ENCODE measurements around the gene SLC6A5.

The SLC6A5 gene

DNA sequence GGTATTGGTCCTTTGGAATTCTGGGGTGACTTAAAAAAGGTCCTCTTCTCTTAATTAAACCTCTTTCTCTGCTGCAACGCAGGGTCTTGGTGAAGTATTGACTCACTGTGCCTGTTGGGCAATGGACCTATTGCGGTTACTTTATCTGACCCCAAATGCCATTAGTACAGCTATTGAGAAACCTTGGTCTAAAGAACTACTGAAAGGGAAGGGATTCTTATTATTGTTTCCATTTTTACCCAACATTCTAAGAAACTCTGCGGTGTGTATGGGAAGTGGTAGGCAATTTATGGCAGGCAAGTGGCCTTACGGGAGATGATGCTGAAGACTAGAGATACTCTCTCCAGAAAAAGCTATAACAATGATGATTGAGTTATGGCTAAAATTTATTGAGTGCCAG lies 12.5 kb downstream of the SLC6A5 start:
- TF ChIP-seq, protein P1, sequence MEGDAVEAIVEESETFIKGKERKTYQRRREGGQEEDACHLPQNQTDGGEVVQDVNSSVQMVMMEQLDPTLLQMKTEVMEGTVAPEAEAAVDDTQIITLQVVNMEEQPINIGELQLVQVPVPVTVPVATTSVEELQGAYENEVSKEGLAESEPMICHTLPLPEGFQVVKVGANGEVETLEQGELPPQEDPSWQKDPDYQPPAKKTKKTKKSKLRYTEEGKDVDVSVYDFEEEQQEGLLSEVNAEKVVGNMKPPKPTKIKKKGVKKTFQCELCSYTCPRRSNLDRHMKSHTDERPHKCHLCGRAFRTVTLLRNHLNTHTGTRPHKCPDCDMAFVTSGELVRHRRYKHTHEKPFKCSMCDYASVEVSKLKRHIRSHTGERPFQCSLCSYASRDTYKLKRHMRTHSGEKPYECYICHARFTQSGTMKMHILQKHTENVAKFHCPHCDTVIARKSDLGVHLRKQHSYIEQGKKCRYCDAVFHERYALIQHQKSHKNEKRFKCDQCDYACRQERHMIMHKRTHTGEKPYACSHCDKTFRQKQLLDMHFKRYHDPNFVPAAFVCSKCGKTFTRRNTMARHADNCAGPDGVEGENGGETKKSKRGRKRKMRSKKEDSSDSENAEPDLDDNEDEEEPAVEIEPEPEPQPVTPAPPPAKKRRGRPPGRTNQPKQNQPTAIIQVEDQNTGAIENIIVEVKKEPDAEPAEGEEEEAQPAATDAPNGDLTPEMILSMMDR (IDR thresholded peaks at IDR 0.05; ENCODE audit: low read depth, low read length) = no peak
- no peak overlapping the region for H3K4me3 ChIP-seq (ENCODE audit: low read depth, low read length)

DNA sequence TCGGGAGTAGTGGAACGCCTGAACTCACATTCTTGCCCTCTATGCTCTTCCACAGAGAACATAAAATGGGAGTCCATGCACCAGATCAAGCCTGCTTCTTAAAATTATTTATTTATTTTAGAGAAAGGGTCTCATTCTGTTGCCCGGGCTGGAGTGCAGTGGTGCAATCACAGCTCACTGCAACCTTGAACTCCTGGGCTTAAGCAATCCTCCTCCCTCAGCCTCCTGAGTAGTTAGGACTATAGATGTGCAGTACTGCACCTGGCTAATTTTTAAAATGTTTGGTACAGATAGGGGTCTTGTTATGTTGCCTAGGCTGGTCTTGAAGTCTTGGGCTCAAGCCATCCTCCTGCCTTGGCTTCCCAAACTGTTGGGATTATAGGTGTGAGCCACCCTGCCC lies 13.0 kb downstream of the SLC6A5 start:
- no peak overlapping the region for H3K4me3 ChIP-seq (ENCODE audit: low read depth, low read length)
- TF ChIP-seq, protein P1 (IDR thresholded peaks at IDR 0.05; ENCODE audit: low read depth, low read length) = no peak

DNA sequence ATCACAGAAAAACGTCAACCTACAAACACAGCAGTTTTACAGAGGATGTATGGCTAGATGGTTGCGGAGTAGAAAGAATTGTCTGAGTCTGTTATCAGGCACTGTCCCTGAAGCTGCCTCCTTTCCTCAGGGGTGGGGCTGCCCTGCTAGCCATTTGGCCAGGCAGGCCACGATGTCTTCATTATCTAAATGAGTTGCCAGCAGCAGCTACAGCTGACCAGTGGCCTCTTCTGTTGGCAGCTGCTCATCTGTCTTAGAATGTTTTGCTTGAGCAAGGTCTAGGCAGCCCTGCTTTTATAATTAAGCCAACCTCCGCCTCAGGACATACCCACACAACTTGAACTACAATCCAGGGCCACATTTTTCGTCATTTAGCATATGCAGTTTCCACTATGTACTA lies 17.5 kb downstream of the SLC6A5 start:
- no peak overlapping the region for H3K4me3 ChIP-seq (ENCODE audit: low read depth, low read length)
- TF ChIP-seq, protein P1 (IDR thresholded peaks at IDR 0.05; ENCODE audit: low read depth, low read length) = no peak

DNA sequence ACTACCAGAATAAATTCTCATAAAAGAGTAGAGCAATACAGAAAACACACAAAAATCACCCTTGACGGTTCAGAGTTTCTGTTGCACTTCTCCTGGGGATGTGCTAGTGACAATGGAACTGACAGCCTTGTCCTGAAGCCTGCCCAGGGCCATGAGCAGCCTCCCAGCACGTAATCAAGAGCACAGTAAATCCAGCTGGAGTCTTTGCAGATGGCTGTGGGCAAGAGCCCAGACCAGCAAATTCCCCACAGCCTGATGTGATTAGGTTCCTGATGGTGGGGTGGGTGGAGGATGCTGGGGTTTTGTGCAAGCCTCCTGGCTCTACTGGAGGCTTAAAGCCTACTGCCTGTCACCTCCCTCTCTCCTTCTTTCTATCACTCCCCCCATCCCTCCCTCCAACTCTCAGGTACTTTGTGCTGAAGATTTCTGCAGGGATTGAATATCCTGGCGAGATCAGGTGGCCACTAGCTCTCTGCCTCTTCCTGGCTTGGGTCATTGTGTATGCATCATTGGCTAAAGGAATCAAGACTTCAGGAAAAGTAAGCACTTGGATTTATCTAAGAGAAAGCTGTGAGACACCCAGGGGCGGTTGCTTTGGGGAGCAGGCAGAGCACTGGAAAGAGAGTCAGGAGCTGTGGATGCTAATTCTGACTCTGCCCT lies 18.1 kb downstream of the SLC6A5 start:
- H3K4me3 ChIP-seq (ENCODE audit: low read depth, low read length) = no peak overlapping the region
- TF ChIP-seq, protein P1 (IDR thresholded peaks at IDR 0.05; ENCODE audit: low read depth, low read length) = no peak

DNA sequence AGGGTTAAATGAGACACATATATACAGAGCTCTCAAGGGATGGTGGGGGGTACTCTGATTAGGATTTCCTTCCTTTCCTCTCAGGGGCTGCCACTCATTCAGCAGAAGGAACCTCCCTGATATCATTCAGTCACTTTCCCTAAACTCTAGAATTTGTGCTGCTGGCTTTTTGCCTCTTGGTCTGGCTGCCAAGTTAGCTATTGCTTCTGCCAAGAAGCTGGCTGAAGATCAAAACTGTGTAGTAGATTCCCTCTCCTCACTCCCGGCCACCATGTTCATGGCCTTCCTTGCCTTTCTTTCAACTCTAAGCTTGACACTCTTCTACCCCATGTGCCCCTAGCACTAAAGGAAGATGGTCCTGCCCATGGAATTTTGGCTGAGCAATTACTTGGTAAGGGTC lies 18.7 kb downstream of the SLC6A5 start:
- no peak overlapping the region for H3K4me3 ChIP-seq (ENCODE audit: low read depth, low read length)
- TF ChIP-seq, protein P1 (IDR thresholded peaks at IDR 0.05; ENCODE audit: low read depth, low read length) = no peak

DNA sequence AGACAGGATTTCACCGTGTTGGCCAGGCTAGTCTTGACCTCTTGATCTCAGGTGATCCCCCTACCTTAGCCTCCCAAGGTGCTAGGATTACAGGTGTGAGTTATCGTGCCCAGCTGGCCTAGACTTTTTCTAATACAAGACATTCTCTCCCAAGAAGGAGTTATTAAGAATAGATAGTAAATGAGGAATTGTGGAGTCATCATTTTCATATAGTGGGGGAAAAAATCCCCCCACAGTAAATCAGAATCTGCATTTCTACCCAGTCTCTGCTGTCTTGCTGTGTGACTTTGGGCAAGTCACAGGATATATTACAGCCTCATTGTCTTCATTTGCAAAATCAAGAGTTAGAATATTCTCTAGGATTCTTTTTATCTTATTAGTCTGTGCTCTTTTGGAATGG lies 21.6 kb downstream of the SLC6A5 start:
- no peak overlapping the region for H3K4me3 ChIP-seq (ENCODE audit: low read depth, low read length)
- TF ChIP-seq, protein P1 (IDR thresholded peaks at IDR 0.05; ENCODE audit: low read depth, low read length) = no peak

DNA sequence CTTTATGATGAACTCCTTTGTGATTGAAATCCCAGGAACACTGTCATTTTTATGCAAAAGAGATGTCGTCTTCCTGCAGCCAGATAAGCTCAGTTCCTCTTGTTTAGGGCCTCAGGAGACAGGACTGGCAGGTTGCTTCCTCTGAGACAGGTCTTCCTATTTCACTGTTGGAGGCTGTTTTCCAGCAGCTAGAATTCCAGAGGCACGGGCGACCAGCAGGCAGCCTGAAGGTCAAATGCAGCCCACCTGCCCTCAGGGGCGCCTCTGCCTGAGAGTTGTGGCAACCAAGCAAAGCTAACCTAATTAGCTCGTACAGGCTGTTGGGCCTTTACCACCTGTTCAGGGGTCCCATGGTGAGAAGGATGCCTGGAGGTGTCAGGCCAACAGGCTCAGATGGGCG lies 22.3 kb downstream of the SLC6A5 start:
- no peak overlapping the region for H3K4me3 ChIP-seq (ENCODE audit: low read depth, low read length)
- TF ChIP-seq, protein P1 (IDR thresholded peaks at IDR 0.05; ENCODE audit: low read depth, low read length) = no peak

All from WI38 (cell line).